Measurements from ENCODE around the gene VPS13D.
"Not testable (repeated sequence)": the region's sequence is repeated elsewhere in the genome, so short reads cannot be mapped to it uniquely, and the experiment has no call there.

The VPS13D gene

DNA sequence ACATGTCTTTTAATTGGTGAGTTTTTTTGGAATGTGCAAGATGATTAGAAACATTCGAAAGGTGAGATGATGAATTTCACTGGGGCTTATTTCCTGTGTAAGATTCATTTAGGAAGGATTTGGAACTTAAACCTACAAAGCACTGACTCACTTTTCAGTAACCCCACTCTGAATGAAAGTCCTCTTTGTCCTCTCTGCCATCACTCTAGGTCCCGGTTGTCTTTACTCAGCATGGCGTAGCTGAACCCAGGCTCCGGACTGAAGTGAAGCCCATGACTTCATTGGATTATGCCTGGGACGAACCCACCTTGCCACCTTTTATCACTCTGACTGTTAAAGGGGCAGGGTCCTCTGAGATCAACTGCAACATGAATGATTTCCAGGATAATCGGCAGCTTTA lies 139.4 kb downstream of the VPS13D start:
- DNase-seq (ENCODE audit: low spot score) = no peak

GRCh38 chr1:12370333-12370975 lies 140.6 kb downstream of the VPS13D start:
- DNase-seq (ENCODE audit: low spot score) = no peak

GRCh38 chr1:12371053-12371452 lies 141.2 kb downstream of the VPS13D start:
- no peak for DNase-seq (ENCODE audit: low spot score)

- DNase-seq (ENCODE audit: low spot score) = no peak
Observed at GRCh38 chr1:12372180-12372579, 142.3 kb downstream of the VPS13D start.

- DNase-seq (ENCODE audit: low spot score) = no peak
Observed at GRCh38 chr1:12372761-12373160, 142.9 kb downstream of the VPS13D start.

- no peak for DNase-seq (ENCODE audit: low spot score)
Observed at GRCh38 chr1:12375133-12375829, 145.5 kb downstream of the VPS13D start.

- no peak for DNase-seq (ENCODE audit: low spot score)
Observed at GRCh38 chr1:12376236-12377045, 146.6 kb downstream of the VPS13D start.

- DNase-seq (ENCODE audit: low spot score) = no peak
Observed at GRCh38 chr1:12380326-12381249, 150.8 kb downstream of the VPS13D start.

- no peak for DNase-seq (ENCODE audit: low spot score)
Observed at GRCh38 chr1:12383001-12383400, 153.2 kb downstream of the VPS13D start.

GRCh38 chr1:12383786-12384185 lies 154.0 kb downstream of the VPS13D start:
- DNase-seq (ENCODE audit: low spot score) = no peak

DNA sequence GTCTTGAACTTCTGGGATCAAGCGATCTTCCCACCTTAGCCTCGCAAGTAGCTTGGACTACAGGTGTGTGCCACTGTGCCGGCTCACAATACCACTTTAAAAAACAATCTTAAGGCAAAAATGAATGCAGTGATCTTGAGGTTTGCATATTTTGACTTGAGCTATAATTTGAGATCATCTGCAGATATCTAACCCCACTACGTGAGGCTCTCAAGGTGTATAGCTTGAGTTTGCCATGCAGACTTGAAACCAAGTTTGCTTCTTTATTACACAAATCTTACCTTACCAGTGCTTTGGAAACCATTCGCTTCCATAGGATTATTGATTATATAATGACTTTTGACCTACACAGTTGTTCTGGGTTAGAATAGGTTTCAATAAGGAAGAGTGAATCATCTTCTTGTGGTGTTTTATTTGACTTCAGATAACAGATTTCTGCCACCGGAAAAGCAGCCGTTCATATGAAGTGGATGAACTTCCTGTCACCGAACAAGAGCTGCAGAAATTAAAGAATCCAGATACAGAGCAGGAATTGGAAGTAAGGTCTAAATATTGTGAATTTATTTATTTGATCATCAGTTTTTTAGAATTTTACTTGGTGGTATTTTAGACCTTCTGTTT lies 155.1 kb downstream of the VPS13D start:
- DNase-seq (ENCODE audit: low spot score) = no peak

- DNase-seq (ENCODE audit: low spot score) = peak; percentile 80
Observed at GRCh38 chr1:12386130-12386529, 156.3 kb downstream of the VPS13D start.

- peak; percentile 58 for DNase-seq (ENCODE audit: low spot score)
Observed at GRCh38 chr1:12387641-12388040, 157.8 kb downstream of the VPS13D start.

GRCh38 chr1:12390296-12390695 lies 160.5 kb downstream of the VPS13D start:
- DNase-seq (ENCODE audit: low spot score) = not testable (repeated sequence)

DNA sequence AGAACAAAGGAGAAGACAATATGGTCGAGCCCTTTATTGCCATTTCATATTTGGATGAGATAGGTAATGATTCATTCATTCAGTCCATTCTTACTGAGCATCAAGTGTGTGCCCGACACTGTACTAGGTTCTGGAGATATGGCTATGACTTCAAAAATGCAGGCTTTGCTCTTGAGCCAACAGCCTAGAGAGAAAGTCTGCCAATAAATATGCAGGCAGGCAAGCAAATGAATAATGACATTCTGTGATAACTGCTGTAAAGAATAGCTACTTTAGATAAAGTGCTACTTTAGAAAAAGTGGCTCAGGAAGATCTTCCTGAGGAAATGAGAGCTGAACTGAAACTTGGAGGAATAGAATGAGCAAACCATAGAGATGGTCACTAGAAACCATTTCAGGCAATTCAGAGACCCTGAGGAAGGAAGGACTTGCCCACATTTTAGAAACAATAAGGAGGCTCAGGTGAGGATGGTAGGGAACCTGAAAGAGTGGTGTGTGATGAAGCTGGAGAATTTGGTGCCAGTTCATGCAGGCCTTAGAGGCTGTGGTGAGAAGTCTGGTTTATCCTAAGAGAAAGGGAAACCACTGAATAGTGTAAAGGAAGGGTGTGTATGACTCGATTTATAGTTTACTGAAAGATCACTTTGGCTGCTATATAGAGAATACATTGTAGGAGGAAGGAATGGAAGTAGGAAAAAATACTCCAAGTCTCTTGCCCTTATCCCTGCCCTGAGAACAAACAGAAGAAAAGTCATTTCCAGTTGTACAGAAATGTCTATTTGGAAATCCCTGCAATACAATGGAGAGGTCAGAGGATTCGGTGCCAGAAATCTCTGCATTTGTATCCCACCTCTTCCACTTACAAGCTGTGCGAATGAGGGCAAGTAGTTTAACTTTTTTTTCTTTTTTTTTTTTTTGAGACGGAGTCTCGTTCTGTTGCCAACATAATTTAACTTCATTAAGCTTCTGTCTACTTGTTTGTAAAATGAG lies 167.9 kb downstream of the VPS13D start:
- DNase-seq (ENCODE audit: low spot score) = no peak

GRCh38 chr1:12398479-12398878 lies 168.6 kb downstream of the VPS13D start:
- no peak for DNase-seq (ENCODE audit: low spot score)

- DNase-seq (ENCODE audit: low spot score) = no peak
Observed at GRCh38 chr1:12400027-12400693, 170.3 kb downstream of the VPS13D start.

- DNase-seq (ENCODE audit: low spot score) = no peak
Observed at GRCh38 chr1:12402159-12402673, 172.4 kb downstream of the VPS13D start.

GRCh38 chr1:12402842-12403241 lies 173.0 kb downstream of the VPS13D start:
- DNase-seq (ENCODE audit: low spot score) = no peak

All from SW480 (cell line).